ENCODE data around the gene SNCB.

DNA sequence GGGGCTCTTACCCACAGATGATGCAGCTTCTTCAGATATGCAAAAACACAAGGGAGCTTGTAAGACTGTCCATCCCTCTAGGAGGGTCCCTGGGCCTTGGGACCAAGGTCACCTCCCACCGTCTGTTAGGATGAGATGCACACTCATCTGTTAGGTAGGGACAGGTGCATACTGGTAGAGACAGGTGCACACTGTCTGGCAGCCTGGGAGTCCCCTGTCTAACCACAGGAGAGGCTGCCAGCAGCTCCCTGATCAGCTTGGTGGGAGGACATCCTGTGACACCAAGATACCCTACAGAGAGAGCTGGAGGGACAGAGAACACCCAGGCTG lies 30.2 kb upstream of the SNCB start:
- no peak for TF ChIP-seq CTCF (IDR thresholded peaks at IDR 0.05)
- TF ChIP-seq POLR2AphosphoS5 (IDR thresholded peaks at IDR 0.05; ENCODE audit: low read depth, low read length): no peak
- no peak for TF ChIP-seq MXI1 (IDR thresholded peaks at IDR 0.05; ENCODE audit: low read depth, low read length)
- no peak for TF ChIP-seq MEF2A (IDR thresholded peaks at IDR 0.05; ENCODE audit: borderline replicate concordance, low read depth)
- no peak for TF ChIP-seq FOXM1 (IDR thresholded peaks at IDR 0.05; ENCODE audit: low read depth)
- TF ChIP-seq RFX5 (IDR thresholded peaks at IDR 0.05; ENCODE audit: low read length): no peak
- TF ChIP-seq RCOR1 (IDR thresholded peaks at IDR 0.05; ENCODE audit: low read length): no peak
- TF ChIP-seq SIN3A (IDR thresholded peaks at IDR 0.05; ENCODE audit: borderline replicate concordance, low read depth, low read length): no peak
